Stimulated activated naive B cell treated with anti-CD40 and anti-IgM and Interleukin-4, amounts not matched to agents 10 μg/mL and 1 μg/mL and 100 μg/mL, for 72 hours (primary cell): Measurements from ENCODE around the gene EPC1.
"Not testable (repeated sequence)": the region's sequence is repeated elsewhere in the genome, so short reads cannot be mapped to it uniquely, and the experiment has no call there.

Experiments
- ATAC-seq, 2 donors: fragments of 150-1000 bp; cut with Tn5 transposase; replicated peaks; 2 replicates each; pipeline ENCODE4 v1.10.0; 2021; ENCODE audit warnings: moderate library complexity in 1 of 2
- DNase-seq: peaks from one replicate; pipeline ENCODE4 v3.0.0; 2021
- H3K27ac Mint-ChIP-seq: one replicate; pipeline ENCODE4 v1.8.0; 2022; ENCODE audit warnings: mild to moderate bottlenecking, mixed read lengths
- H3K27me3 Mint-ChIP-seq, 2 donors: one replicate each; pipeline ENCODE4 v1.8.0; 2022; ENCODE audit warnings: mixed read lengths in 2 of 2
- H3K36me3 Mint-ChIP-seq, 2 donors: one replicate each; pipeline ENCODE4 v1.8.0; 2022; ENCODE audit warnings: mixed read lengths in 2 of 2, mild to moderate bottlenecking in 1 of 2
- H3K4me1 Mint-ChIP-seq, 2 donors: one replicate each; pipeline ENCODE4 v1.8.0; 2022; ENCODE audit warnings: mixed read lengths in 2 of 2, mild to moderate bottlenecking in 1 of 2
- H3K4me3 Mint-ChIP-seq, 2 donors: one replicate each; pipeline ENCODE4 v1.8.0; 2022; ENCODE audit warnings: mild to moderate bottlenecking in 2 of 2, mixed read lengths in 2 of 2, moderate library complexity in 1 of 2
- H3K9me3 Mint-ChIP-seq, 2 donors: one replicate each; pipeline ENCODE4 v1.8.0; 2022; ENCODE audit warnings: mixed read lengths in 2 of 2, mild to moderate bottlenecking in 1 of 2

Gene EPC1

DNA sequence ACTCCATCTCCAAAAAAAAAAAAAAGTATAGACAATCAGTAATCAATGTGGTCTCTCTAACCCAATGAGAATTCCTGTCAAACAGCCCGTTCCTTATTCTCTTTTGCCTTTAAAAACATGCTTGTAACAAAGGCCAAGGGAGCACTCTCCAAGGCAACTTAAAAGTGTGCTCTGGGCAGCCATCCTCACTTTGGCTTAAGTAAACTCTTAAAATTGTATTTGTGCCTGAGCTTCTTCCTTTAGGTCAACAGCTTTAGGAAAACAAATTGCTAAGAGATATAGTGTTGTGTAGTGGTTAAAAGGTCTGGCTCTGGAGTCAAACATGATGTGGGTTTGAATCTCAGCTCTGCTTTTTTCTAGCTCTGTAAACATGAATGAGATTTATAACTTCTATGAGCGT is 13.9 kb upstream of the EPC1 start:
- H3K4me3 Mint-ChIP-seq = no peak overlapping the region
- peaks cover 9 to 16% of the 10 kb centered on the region in 2 donors for H3K36me3 Mint-ChIP-seq
- H3K9me3 Mint-ChIP-seq = peaks cover 0 to 3% of the 10 kb centered on the region in 2 donors
- H3K4me1 Mint-ChIP-seq = peaks cover 17 to 49% of the 10 kb centered on the region in 2 donors
- DNase-seq = no peak
- H3K27me3 Mint-ChIP-seq = no peaks in the 10 kb centered on the region
- no peak for ATAC-seq
- no peak overlapping the region for H3K27ac Mint-ChIP-seq

DNA sequence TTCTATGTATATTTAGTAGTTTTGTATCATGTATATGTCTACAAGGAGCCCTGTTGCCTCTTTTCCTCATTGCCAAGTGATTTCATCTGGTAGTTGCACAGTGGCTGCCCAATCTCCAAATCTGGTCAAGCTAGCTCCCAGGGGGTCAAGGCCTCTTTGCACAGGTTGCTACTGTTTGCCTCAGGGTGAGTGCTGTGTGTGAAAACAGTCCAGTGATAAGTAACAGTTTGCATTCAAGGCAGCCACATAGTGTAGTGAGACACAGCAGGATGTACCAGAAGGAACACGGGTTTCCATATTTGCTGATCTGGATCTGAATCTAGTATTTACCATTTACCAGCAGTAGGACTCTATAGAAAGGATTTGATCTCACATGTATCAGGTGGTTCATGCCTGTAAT is 13.3 kb upstream of the EPC1 start:
- no peak for ATAC-seq
- H3K36me3 Mint-ChIP-seq = peaks cover 10 to 16% of the 10 kb centered on the region in 2 donors
- H3K27me3 Mint-ChIP-seq = no peaks in the 10 kb centered on the region
- H3K4me3 Mint-ChIP-seq = no peak overlapping the region
- H3K4me1 Mint-ChIP-seq = peaks cover 19 to 49% of the 10 kb centered on the region in 2 donors
- peaks cover 0 to 3% of the 10 kb centered on the region in 2 donors for H3K9me3 Mint-ChIP-seq
- DNase-seq = no peak
- no peak overlapping the region for H3K27ac Mint-ChIP-seq

DNA sequence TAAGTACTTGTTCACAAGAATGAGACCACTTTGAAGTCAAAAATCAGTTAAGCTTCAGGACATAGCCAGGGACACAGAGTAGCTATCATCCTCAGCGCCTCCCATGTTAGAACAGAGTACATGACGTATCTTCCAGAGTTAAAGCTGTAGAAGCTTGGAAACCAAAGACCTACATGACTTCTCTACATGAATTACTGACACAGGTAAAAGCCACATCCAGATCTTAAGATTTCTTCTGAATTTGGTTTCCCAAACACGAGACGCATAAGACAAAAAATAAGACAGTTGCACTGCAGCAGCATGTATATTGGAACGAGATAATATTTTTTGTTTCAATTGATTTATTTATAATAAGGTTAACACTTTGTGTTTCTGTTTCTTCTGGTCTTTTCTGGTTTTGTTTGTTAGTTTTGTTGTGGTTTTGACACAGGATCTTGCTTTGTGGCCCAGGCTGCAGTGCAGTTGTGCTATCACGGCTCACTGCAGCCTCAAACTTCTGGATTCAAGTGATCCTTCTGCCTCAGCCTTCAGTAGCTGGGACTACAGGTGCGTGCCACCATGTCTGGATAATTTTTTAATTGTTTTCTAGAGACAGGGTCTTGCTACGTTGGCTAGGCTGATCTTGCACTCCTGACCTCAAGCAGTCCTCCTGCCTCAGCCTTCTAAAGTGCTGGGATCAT is 10.2 kb upstream of the EPC1 start:
- Mint-ChIP-seq H3K27ac (peak overlapping the region; percentile 1), H3K36me3 (peaks cover 14 to 20% of the 10 kb centered on the region in 2 donors), H3K4me1 (peaks cover 23 to 42% of the 10 kb centered on the region in 2 donors), H3K27me3 (no peaks in the 10 kb centered on the region), H3K4me3 (no peak overlapping the region), H3K9me3 (peaks cover 0 to 3% of the 10 kb centered on the region in 2 donors)
- DNase-seq (no peak), ATAC-seq (no peak)

DNA sequence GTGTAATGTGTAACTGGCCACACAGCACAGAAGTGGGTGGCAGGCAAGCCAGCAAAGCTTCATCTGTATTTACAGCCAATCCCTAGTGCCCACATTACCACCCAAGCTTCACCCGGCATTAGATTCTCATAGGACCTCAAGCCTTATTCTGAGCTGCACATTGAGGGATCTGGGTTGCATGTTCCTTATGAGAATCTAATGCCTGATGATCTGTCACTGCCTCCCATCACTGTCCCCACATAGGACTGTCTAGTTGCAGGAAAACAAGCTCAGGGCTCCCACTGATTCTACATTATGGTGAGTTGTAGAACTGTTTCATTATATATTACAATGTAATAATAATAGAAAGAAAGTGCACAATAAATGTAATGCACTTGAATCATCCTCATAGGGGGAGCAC is 7.7 kb upstream of the EPC1 start:
- H3K36me3 Mint-ChIP-seq, H3K27me3 Mint-ChIP-seq, H3K9me3 Mint-ChIP-seq, DNase-seq, H3K27ac Mint-ChIP-seq, H3K4me3 Mint-ChIP-seq, ATAC-seq: not testable (repeated sequence)
- peaks cover 24 to 41% of the 10 kb centered on the region in 2 donors for H3K4me1 Mint-ChIP-seq

DNA sequence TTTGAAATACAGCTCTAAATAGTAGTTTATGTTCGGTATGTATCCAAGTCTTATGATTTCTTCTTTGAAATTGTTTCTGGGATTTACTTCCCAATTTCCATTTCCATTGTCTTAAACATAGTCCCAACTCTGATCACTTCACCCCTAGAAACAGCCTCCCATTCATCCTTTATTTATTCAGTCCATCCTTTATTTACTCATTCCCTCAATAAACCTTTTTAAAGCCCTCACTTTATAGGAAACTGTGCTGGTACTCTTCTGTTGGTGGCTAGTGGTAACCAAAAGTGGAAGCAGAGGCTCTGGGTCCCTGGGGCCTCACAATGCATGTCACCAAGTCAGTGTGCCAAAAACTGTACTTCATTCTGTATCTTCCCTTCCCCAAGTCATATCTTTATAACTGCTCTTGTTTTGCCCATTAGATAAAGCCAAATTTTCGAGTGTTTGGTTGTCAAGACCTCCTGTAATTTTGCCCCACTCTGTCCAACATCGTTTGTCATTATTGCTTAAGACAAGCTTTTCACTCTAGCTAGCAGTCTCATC is 3.9 kb upstream of the EPC1 start:
- Mint-ChIP-seq H3K4me1 (peaks cover 35 to 53% of the 10 kb centered on the region in 2 donors), H3K27me3 (no peaks in the 10 kb centered on the region), H3K36me3 (peaks cover 5 to 9% of the 10 kb centered on the region in 2 donors), H3K4me3 (no peak overlapping the region), H3K27ac (peak overlapping the region; percentile 20), H3K9me3 (no peaks in the 10 kb centered on the region)
- no peak for DNase-seq
- ATAC-seq = no peak

DNA sequence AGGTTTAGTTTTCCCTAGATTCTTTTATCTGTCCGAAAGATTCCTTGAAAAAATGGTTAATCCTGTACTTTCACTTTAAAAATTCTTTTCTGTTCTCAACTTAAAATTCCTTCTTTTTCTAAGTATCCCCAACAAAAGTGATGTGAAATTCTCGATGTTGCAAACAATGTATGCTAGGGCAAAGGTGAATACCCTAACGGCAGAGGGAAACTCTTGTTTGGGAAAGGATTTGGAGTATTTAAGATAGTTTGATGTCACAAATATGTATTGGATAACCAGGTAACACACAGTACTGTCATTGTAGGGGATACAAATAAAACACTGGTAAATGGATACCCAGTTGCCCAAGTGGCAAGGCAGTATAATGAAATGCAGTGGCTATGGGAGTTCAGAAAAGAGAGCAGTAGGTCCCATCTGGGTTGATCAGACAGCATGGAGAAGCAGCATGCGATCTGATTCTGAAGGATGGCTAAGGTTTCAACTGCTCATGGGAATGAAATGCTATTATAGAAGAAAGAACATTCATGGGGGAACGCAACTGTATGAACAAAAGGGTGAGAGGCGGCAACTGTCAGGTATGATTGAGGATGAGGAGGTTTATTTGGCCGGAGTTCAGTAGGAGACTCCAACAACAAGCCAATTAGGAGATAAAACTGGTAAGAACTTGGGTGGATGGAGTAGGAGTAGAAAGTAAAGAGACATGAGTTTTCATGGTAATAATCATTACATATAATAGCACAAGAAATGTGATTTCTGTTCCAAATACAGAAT is 3.2 kb upstream of the EPC1 start:
- Mint-ChIP-seq H3K4me1 (peaks cover 35 to 50% of the 10 kb centered on the region in 2 donors), H3K9me3 (no peaks in the 10 kb centered on the region), H3K27ac (peak overlapping the region; percentile 38), H3K36me3 (peaks cover 6 to 14% of the 10 kb centered on the region in 2 donors), H3K4me3 (no peak overlapping the region), H3K27me3 (no peaks in the 10 kb centered on the region)
- DNase-seq (no peak), ATAC-seq (no peak)

DNA sequence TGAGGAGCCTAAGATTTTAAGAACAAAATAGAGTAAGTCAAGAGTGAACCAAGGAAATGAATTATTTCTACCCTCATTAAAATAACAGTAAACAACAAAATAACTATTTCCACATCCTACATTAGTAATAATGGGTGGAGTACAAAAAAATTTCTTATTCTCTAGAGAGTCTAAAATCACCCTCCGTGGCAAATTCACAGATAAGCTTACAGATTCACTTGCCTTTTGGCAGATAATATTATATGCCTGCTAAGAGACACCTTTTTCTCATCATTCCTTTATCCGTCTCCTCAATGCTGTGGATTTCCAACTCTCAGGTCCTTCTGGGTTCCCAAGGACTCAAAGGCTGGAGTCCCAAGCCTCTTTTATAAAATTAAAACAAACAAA is 2.2 kb upstream of the EPC1 start:
- Mint-ChIP-seq H3K4me3 (no peak overlapping the region), H3K9me3 (no peaks in the 10 kb centered on the region), H3K27ac (peak overlapping the region; percentile 28), H3K36me3 (peaks cover 8 to 17% of the 10 kb centered on the region in 2 donors), H3K27me3 (no peaks in the 10 kb centered on the region), H3K4me1 (peaks cover 36 to 56% of the 10 kb centered on the region in 2 donors)
- no peak for DNase-seq
- ATAC-seq = no peak

DNA sequence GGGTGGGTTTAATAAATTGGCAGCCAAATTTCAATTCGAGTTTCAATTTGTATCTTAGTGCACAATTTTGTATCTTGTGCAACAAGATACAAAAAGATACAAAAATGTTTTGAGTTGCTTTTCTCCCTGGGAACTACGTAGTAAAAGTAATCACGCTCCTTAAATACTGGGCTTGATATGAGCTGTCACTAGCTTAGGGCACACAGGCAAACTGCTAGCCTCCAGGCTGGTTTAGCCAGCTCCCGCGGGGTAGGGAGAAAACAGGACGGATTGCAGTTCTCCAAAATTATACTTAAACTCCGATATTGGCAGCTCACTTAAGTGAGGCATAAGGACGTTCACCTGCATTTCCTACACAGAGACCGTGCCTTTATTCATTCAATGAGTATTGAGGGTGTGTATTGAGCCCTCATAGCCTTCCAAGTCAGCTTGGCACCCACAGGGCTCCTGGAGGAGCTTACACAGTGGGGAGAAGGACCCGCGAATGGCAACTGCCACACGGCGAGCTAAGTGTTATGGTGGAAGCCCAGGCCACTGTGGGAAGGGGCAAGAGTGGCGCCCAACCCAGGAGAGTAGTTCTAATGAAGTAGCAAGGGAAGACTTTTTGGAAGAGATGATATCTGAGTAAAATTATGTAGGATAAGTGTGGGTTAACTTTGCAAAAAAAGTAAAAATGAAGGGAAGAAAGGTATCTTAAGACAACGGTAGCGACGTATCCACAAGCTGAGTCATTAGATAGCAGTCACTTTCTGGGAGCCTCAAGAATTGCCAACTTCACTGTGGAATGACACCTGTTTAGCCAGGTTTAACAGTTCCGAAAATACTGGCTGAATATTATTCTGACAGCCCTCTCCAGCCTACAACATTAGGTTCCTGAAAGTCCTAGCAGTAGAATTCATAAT is 1.6 kb upstream of the EPC1 start:
- H3K36me3 Mint-ChIP-seq = peaks cover 10 to 20% of the 10 kb centered on the region in 2 donors
- H3K27me3 Mint-ChIP-seq = no peaks in the 10 kb centered on the region
- no peak for ATAC-seq
- H3K4me1 Mint-ChIP-seq = peaks cover 38 to 60% of the 10 kb centered on the region in 2 donors
- DNase-seq = no peak
- peak overlapping the region; percentile 74 for H3K27ac Mint-ChIP-seq
- H3K4me3 Mint-ChIP-seq = peak overlapping the region; percentile 82 to 92
- no peaks in the 10 kb centered on the region for H3K9me3 Mint-ChIP-seq

DNA sequence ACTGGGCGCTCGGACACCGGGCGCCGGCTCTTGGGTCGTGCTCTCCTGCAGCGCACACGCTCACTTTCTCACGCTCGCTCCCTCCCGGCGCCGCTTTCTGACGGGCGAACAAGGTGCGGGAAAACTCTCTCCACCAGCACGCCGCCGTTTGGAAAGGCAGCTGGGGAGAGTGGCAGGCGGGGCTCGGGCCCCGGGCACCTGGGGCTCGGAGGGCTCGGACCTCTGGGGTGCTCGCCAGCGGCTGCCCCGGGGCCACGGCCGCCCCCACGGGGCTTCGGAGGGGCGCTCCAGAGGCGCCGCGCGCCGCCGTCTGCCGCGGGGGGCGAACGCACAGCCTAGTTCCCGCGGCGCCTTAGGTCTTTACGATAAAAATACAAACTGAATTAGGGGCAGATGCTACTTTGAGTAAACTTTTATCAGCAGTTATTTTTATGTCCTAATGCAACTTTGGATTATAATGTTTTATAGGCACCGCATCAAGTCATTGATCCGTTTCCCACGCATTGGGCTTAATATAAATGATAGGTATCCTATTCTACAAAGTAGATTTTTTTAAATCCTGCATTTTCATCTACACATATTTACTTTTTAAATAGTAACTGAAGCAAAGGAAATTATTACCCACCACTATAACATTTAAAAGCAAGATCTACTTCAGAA is 535 bp upstream of the EPC1 start:
- H3K4me3 Mint-ChIP-seq = peak overlapping the region; percentile 82 to 92
- H3K27ac Mint-ChIP-seq = peak overlapping the region; percentile 93
- no peaks in the 10 kb centered on the region for H3K27me3 Mint-ChIP-seq
- peak; percentile 8 to 15 for ATAC-seq
- peaks cover 9 to 19% of the 10 kb centered on the region in 2 donors for H3K36me3 Mint-ChIP-seq
- no peaks in the 10 kb centered on the region for H3K9me3 Mint-ChIP-seq
- DNase-seq = no peak
- peaks cover 33 to 51% of the 10 kb centered on the region in 2 donors for H3K4me1 Mint-ChIP-seq

DNA sequence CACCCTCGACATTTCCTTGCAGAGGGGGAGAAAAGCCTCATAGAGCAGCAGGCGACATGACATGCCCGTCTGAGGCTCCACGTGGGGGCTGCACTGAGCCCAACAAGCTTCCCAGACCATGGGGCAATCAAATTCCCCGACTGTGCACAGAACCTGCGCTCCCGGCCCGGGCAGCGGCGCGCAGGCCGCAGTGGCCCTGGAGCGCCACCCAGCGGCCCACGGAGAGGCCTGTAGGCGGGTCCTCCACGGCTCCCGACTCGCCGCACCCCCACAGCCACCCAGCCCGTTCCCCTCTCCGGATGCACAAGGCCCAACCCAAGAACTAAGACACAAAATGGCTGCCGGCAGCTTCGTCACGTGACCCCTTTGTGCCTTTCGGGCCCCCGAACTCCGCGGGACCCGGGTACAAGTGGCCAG is 816 bp downstream of the EPC1 start:
- H3K27ac Mint-ChIP-seq = peak overlapping the region; percentile 99

DNA sequence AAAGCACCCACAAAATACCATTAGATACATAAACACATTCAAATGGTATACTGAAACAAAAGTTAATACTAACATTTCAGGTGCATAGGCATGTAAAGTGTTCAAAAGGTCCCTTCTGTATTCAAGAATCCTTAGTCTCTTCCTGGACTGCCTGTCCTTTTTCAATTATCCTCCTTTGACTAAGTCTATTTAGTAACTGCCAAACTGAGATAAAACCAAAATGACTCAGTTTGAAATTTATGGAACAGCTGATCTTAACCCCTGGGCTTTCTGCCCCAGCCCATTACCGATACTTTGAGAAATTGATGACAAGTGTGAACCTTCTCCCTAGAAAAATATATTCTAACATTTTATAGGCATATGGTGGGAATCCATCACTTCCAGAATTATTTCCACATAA is 5.4 kb downstream of the EPC1 start:
- DNase-seq (no peak), ATAC-seq (no peak)
- Mint-ChIP-seq H3K27me3 (no peaks in the 10 kb centered on the region), H3K4me3 (no peak overlapping the region), H3K9me3 (peaks cover 1 to 8% of the 10 kb centered on the region in 2 donors), H3K27ac (no peak overlapping the region), H3K4me1 (peaks cover 24 to 47% of the 10 kb centered on the region in 2 donors), H3K36me3 (peaks cover 20 to 35% of the 10 kb centered on the region in 2 donors)

More for the DNA sequence above, 816 bp downstream of the EPC1 start:
- ATAC-seq (peak; percentile 88 to 89), DNase-seq (peak; percentile 95)
- no peaks in the 10 kb centered on the region for H3K27me3 Mint-ChIP-seq
- H3K9me3 Mint-ChIP-seq = no peaks in the 10 kb centered on the region
- H3K36me3 Mint-ChIP-seq = peaks cover 6 to 15% of the 10 kb centered on the region in 2 donors
- peaks cover 31 to 52% of the 10 kb centered on the region in 2 donors for H3K4me1 Mint-ChIP-seq
- H3K4me3 Mint-ChIP-seq = peak overlapping the region; percentile 91 to 92

DNA sequence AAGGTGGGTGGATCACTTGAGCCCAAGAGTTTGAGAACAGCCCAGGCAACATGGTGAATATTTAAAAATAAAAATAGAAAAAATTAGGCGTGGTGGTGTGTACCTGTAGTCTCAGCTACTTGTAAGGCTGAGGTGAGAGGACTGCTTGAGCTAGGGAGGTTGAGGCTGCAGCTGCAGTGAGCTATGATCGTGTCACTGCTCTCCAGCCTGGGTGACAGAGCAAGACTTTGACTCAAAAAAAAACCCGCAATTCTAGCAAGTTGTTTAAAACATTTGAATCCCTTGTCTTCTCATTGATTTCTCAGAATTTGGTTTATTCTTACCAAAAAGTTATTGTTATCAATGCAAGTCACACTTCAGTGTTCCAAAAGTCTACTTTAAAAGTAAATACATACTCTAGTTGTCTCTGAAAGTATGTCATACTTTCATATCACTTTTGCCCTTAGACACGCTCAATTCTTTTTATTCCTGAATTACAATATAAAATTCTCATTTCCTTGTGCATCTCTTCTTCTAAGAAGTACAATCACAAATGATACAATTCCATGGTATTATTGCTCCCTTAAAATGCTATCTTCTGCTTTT is 6.3 kb downstream of the EPC1 start:
- DNase-seq (no peak), ATAC-seq (peak in 1 of 2 donors; percentile 23)

DNA sequence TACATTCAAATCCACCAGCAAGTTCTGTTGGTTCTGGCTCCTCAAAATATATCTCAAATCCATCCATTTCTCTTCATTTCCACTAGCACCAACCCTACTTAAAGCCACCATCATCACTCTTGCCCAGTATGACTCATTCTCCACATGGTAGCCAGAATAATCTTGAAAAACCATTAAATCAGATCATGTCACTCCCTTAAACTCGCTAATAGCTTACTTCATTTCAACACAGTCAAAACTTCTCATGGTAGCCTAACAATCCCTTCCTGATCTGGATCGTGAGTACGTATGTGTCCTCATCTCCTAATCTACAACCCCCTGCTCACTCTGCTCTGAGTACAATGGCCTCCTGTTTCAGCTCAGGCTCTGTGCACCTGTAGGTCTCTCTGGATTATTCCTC is 8.7 kb downstream of the EPC1 start:
- Mint-ChIP-seq H3K36me3 (peaks cover 32 to 37% of the 10 kb centered on the region in 2 donors), H3K4me1 (peaks cover 35 to 69% of the 10 kb centered on the region in 2 donors), H3K4me3 (peak overlapping the region; percentile 7 to 42), H3K27ac (peak overlapping the region; percentile 65), H3K27me3 (no peaks in the 10 kb centered on the region), H3K9me3 (peaks cover 5 to 12% of the 10 kb centered on the region in 2 donors)
- ATAC-seq (no peak), DNase-seq (no peak)

More for the DNA sequence above, 6.3 kb downstream of the EPC1 start:
- Mint-ChIP-seq H3K36me3 (peaks cover 28 to 38% of the 10 kb centered on the region in 2 donors), H3K9me3 (peaks cover 5 to 12% of the 10 kb centered on the region in 2 donors), H3K4me1 (peaks cover 30 to 56% of the 10 kb centered on the region in 2 donors), H3K4me3 (no peak overlapping the region), H3K27me3 (no peaks in the 10 kb centered on the region), H3K27ac (no peak overlapping the region)
